HepG2 (cell line): Measurements from ENCODE around the gene TPM2. TPM values are rescaled to one million over a fixed set of nuclear protein-coding genes. Genes with fewer than 3 reads are reported as not detected.

Source experiments
- DMTF1 ChIP-seq: sonication (generic); formaldehyde crosslinking; IDR thresholded peaks from 2 replicates; pipeline ENCODE4 v1.4.0; 2020; ENCODE audit warnings: mild to moderate bottlenecking, missing genetic modification reagents
- E2F1 ChIP-seq: sonication (generic); formaldehyde crosslinking; IDR thresholded peaks from 2 replicates; pipeline ENCODE4 v1.5.0; 2020; ENCODE audit warnings: missing genetic modification reagents
- MAFK ChIP-seq, 2 experiments: IDR thresholded peaks in 1 of 2; conservative IDR thresholded peaks in 1 of 2; 2 replicates each; pipeline ENCODE4 v1.6.1; 2011; ENCODE audit warnings: improper control_type of control experiment in 2 of 2, low read length in 2 of 2
- NFE2L1 ChIP-seq: sonication (generic); formaldehyde crosslinking; IDR thresholded peaks from 2 replicates; pipeline ENCODE4 v1.4.0; 2020; ENCODE audit warnings: missing genetic modification reagents, mild to moderate bottlenecking, borderline replicate concordance
- PCBP2 ChIP-seq: fragments of 200-400 bp; formaldehyde crosslinking; optimal IDR thresholded peaks from 2 replicates; pipeline ENCODE3; 2018; ENCODE audit warnings: low read length, low read depth; ENCODE audit not compliant: poor library complexity, severe bottlenecking
- PRDM4 ChIP-seq: sonication (generic); formaldehyde crosslinking; IDR thresholded peaks from 2 replicates; pipeline ENCODE4 v1.9.0; 2021; ENCODE audit warnings: missing genetic modification reagents, borderline replicate concordance
- TRAFD1 ChIP-seq: sonication (generic); formaldehyde crosslinking; IDR thresholded peaks from 2 replicates; pipeline ENCODE4 v1.5.1; 2020; ENCODE audit warnings: missing genetic modification reagents, mild to moderate bottlenecking, borderline replicate concordance
- ZBTB20 ChIP-seq: sonication (generic); formaldehyde crosslinking; IDR thresholded peaks from 2 replicates; pipeline ENCODE4 v1.8.1; 2023; ENCODE audit warnings: missing genetic modification reagents, low read depth, mild to moderate bottlenecking, borderline replicate concordance
- ZFP41 ChIP-seq: sonication (generic); formaldehyde crosslinking; IDR thresholded peaks from 2 replicates; pipeline ENCODE4 v1.4.0; 2020; ENCODE audit warnings: mild to moderate bottlenecking, missing genetic modification reagents, borderline replicate concordance
- ZHX1 ChIP-seq: sonication (generic); formaldehyde crosslinking; IDR thresholded peaks from 2 replicates; pipeline ENCODE4 v1.8.1; 2022; ENCODE audit warnings: low read depth, mild to moderate bottlenecking, missing genetic modification reagents
- ZNF30 ChIP-seq: sonication (generic); formaldehyde crosslinking; IDR thresholded peaks from 2 replicates; pipeline ENCODE4 v1.5.0; 2020; ENCODE audit warnings: mild to moderate bottlenecking, missing genetic modification reagents
- ZNF597 ChIP-seq: sonication (generic); formaldehyde crosslinking; IDR thresholded peaks from 2 replicates; pipeline ENCODE4 v1.5.0; 2020; ENCODE audit warnings: missing genetic modification reagents
- ZNF703 ChIP-seq: sonication (generic); formaldehyde crosslinking; IDR thresholded peaks from 2 replicates; pipeline ENCODE4 v1.5.1; 2020; ENCODE audit warnings: missing genetic modification reagents, mild to moderate bottlenecking, moderate library complexity, borderline replicate concordance
- ZNF784 ChIP-seq: sonication (generic); formaldehyde crosslinking; IDR thresholded peaks from 2 replicates; pipeline ENCODE4 v1.5.1; 2020; ENCODE audit warnings: missing genetic modification reagents, mild to moderate bottlenecking, borderline replicate concordance
- polyA plus RNA-seq, 8 experiments: library from polyadenylated mRNA; depleted of rRNA in 3 of 8; stranded (reverse) in 7 of 8; unstranded in 1 of 8; fragments of >200 nt; fragmentation: Illumina TruSeq in 4 of 8; extraction: Trizol in 4 of 8; gene quantifications; 2 replicates each; pipeline versions ENCODE4 v1.2.1 to v1.2.3, GENCODE V29; 2011 to 2016; ENCODE audit warnings: low read depth in 4 of 8, missing spikeins in 1 of 8, mixed read lengths in 1 of 8; ENCODE audit not compliant: insufficient read depth in 1 of 8
- total RNA-seq, 5 experiments: library from RNA; depleted of rRNA; stranded (reverse); fragments of >200 nt; fragmentation: Illumina TruSeq; extraction: Trizol; gene quantifications; 2 replicates each; pipeline ENCODE4 v1.2.3, GENCODE V29; 2016; ENCODE audit warnings: low read depth in 1 of 5

The TPM2 gene
- total and polyA plus RNA-seq, 2 of the 13 experiments (the other 11 are each of a cell fraction or from before 2014, with no cell fraction given): 3.1 to 10.7 TPM

- TF ChIP-seq ZHX1 (CRISPR knock-in tag) (peak; percentile 97), MAFK (conservative IDR thresholded peaks at IDR 0.05 in 1 of 2, IDR thresholded peaks at IDR 0.05 in 1 of 2; ENCODE audit: low read length in 2 of 2) (no peak), TRAFD1 (CRISPR knock-in tag) (no peak; the same call in 1 of the 2 replicates), ZNF597 (CRISPR knock-in tag) (peak; percentile 82; the same call in 1 of the 2 replicates), PCBP2 (no peak), ZNF703 (CRISPR knock-in tag) (no peak), ZBTB20 (CRISPR knock-in tag) (peak; percentile 93), E2F1 (CRISPR knock-in tag) (peak; percentile 87), ZNF784 (CRISPR knock-in tag) (peak; percentile 53; the same call in 1 of the 2 replicates), PRDM4 (CRISPR knock-in tag) (no peak), DMTF1 (CRISPR knock-in tag) (no peak), ZFP41 (CRISPR knock-in tag) (peak; percentile 61; the same call in 1 of the 2 replicates), NFE2L1 (CRISPR knock-in tag) (no peak), ZNF30 (CRISPR knock-in tag) (no peak)
Measured at GRCh38 chr9:35657546-35658136, 32.1 kb downstream of the TPM2 start, which contains the start of gene RMRP (continued).
